HepG2 (cell line): Measurements from ENCODE around the gene IBTK. TPM values are rescaled to one million over a fixed set of nuclear protein-coding genes. Genes with fewer than 3 reads are reported as not detected.

Source experiments
- BCL6 ChIP-seq: IDR thresholded peaks from 2 replicates; pipeline ENCODE4 v1.6.1; 2016; ENCODE audit warnings: missing genetic modification reagents, missing compliant biosample characterization
- GTF3A ChIP-seq: sonication (generic); formaldehyde crosslinking; conservative IDR thresholded peaks from 2 replicates; pipeline ENCODE4 v1.4.0; 2020; ENCODE audit warnings: mild to moderate bottlenecking, missing genetic modification reagents
- PTBP1 ChIP-seq: fragments of 200-400 bp; formaldehyde crosslinking; IDR thresholded peaks from 2 replicates; pipeline ENCODE4 v1.6.1; 2018; ENCODE audit warnings: low read length, low read depth; ENCODE audit not compliant: poor library complexity, severe bottlenecking
- RCOR2 ChIP-seq: IDR thresholded peaks from 2 replicates; pipeline ENCODE4 v1.6.1; 2016; ENCODE audit warnings: missing biosample characterization, missing genetic modification reagents
- U2AF1 ChIP-seq: fragments of 200-400 bp; formaldehyde crosslinking; optimal IDR thresholded peaks from 2 replicates; pipeline ENCODE3; 2017; ENCODE audit warnings: mild to moderate bottlenecking, low read depth, low read length
- ZIK1 ChIP-seq: sonication (generic); formaldehyde crosslinking; IDR thresholded peaks from 2 replicates; pipeline ENCODE4 v1.5.0; 2020; ENCODE audit warnings: mild to moderate bottlenecking, low read depth, missing genetic modification reagents, borderline replicate concordance
- ZNF318 ChIP-seq: sonication (generic); formaldehyde crosslinking; IDR thresholded peaks from 2 replicates; pipeline ENCODE4 v1.4.0; 2020; ENCODE audit warnings: mild to moderate bottlenecking, missing genetic modification reagents
- ZNF615 ChIP-seq: sonication (generic); formaldehyde crosslinking; IDR thresholded peaks from 2 replicates; pipeline ENCODE4 v1.5.0; 2020; ENCODE audit warnings: mild to moderate bottlenecking, missing genetic modification reagents, borderline replicate concordance
- ZNF678 ChIP-seq: sonication (generic); formaldehyde crosslinking; IDR thresholded peaks from 2 replicates; pipeline ENCODE4 v1.4.0; 2020; ENCODE audit warnings: mild to moderate bottlenecking, missing genetic modification reagents
- ZSCAN20 ChIP-seq: sonication (generic); formaldehyde crosslinking; IDR thresholded peaks from 2 replicates; pipeline ENCODE4 v1.4.0; 2020; ENCODE audit warnings: missing genetic modification reagents, mild to moderate bottlenecking, borderline replicate concordance
- polyA plus RNA-seq, 8 experiments: library from polyadenylated mRNA; depleted of rRNA in 3 of 8; stranded (reverse) in 7 of 8; unstranded in 1 of 8; fragments of >200 nt; fragmentation: Illumina TruSeq in 4 of 8; extraction: Trizol in 4 of 8; gene quantifications; 2 replicates each; pipeline versions ENCODE4 v1.2.1 to v1.2.3, GENCODE V29; 2011 to 2016; ENCODE audit warnings: low read depth in 4 of 8, missing spikeins in 1 of 8, mixed read lengths in 1 of 8; ENCODE audit not compliant: insufficient read depth in 1 of 8
- total RNA-seq, 5 experiments: library from RNA; depleted of rRNA; stranded (reverse); fragments of >200 nt; fragmentation: Illumina TruSeq; extraction: Trizol; gene quantifications; 2 replicates each; pipeline ENCODE4 v1.2.3, GENCODE V29; 2016; ENCODE audit warnings: low read depth in 1 of 5
- TF ChIP-seq, protein P1 (sequence below): sonication (generic); formaldehyde crosslinking; IDR thresholded peaks from 2 replicates; pipeline ENCODE4 v1.5.1; 2020; ENCODE audit warnings: mild to moderate bottlenecking, missing genetic modification reagents, borderline replicate concordance

Gene IBTK
- total and polyA plus RNA-seq, 2 of the 13 experiments (the other 11 are each of a cell fraction or from before 2014, with no cell fraction given), result 23.8 to 60.0 TPM

DNA sequence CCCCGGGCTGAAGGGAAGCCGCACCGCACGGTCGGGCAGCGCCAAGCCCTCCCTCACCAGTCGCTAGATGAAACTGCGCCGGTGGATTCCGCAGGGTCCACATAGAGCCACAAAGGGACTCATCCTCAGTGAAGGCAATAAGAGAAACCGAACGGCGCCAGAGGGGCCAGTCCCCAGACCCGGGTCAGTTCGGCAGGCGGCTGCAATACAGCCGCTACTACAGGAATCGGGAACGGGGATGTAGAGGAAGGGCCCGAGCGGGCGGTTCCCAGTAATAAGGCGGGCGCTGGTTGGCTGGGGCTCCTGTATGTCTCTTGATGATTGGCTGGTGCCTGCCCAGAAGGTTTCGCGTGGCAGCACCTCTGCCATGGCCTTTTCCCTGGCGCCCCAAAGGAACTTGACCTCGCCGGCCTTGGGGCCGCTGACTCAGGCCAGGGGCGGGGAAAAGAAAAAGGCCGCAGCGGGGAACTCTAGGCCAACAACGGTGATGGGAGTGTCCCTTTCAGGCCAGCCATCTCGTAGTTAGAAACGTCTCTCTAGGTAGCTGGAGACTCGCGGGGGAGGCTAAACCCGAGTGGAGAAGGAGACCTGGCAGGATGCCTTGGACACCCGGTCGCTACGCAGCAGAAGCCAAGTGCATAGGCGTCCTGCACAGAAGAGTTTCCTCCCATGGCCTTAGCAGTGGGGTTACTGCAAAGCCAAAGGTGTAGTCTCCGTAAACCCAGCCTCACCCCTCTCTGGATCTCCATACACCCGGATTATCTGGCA lies at the start of gene IBTK (continued):
- TF ChIP-seq ZNF318 (CRISPR knock-in tag) (no peak), ZIK1 (CRISPR knock-in tag) (peak; percentile 32; the same call in 1 of the 2 replicates), BCL6 (CRISPR knock-in tag) (peak; percentile 47; the same call in 1 of the 2 replicates), ZNF678 (CRISPR knock-in tag) (0 out of 2 replicates have a peak, but pooled peaks have one; percentile 37), U2AF1 (peak; percentile 41), ZNF615 (CRISPR knock-in tag) (no peak), PTBP1 (peak; percentile 34), ZSCAN20 (peak; percentile 53; the same call in 1 of the 2 replicates), GTF3A (CRISPR knock-in tag) (no peak), RCOR2 (no peak)
- TF ChIP-seq, protein P1, sequence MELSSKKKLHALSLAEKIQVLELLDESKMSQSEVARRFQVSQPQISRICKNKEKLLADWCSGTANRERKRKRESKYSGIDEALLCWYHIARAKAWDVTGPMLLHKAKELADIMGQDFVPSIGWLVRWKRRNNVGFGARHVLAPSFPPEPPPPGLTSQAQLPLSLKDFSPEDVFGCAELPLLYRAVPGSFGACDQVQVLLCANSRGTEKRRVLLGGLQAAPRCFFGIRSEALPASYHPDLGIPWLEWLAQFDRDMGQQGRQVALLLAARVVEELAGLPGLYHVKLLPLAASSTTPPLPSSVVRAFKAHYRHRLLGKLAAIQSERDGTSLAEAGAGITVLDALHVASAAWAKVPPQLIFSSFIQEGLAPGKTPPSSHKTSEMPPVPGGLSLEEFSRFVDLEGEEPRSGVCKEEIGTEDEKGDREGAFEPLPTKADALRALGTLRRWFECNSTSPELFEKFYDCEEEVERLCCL (CRISPR knock-in tag), result 0 out of 2 replicates have a peak, but pooled peaks have one; percentile 25
